GM12878 (cell line): ENCODE results near the gene IL19. TPM values are rescaled to one million over a fixed set of nuclear protein-coding genes. Genes with fewer than 3 reads are reported as not detected.

ENCODE experiments used
- BCL11A ChIP-seq: IDR thresholded peaks from 2 replicates; pipeline ENCODE4 v1.6.1; 2011; ENCODE audit warnings: low read depth, low read length
- BRCA1 ChIP-seq: IDR thresholded peaks from 2 replicates; pipeline ENCODE4 v1.6.1; 2011; ENCODE audit warnings: low read depth, low read length, improper control_type of control experiment
- CTCF ChIP-seq, 3 experiments: IDR thresholded peaks in 2 of 3; conservative IDR thresholded peaks in 1 of 3; 2 replicates each; pipeline ENCODE4 v1.5.1; 2011; ENCODE audit warnings: low read depth in 3 of 3, low read length in 3 of 3, mild to moderate bottlenecking in 3 of 3, control low read depth in 2 of 3, moderate library complexity in 2 of 3, inconsistent platforms in 1 of 3, mixed read lengths in 1 of 3; ENCODE audit not compliant: control insufficient read depth in 2 of 3, insufficient read depth in 1 of 3; ENCODE audit errors: extremely low read depth in 1 of 3
- EED ChIP-seq: sonication (generic); IDR thresholded peaks from 2 replicates; pipeline ENCODE4 v1.6.1; 2016; ENCODE audit warnings: antibody characterized with exemption, low read depth
- EP300 ChIP-seq, 2 experiments: fragments of 150-350 bp in 1 of 2; IDR thresholded peaks; 2 replicates each; pipeline ENCODE4 v1.6.1; 2011 to 2012; ENCODE audit warnings: low read depth in 2 of 2, low read length in 2 of 2, borderline replicate concordance in 1 of 2, improper control_type of control experiment in 1 of 2, inconsistent platforms in 1 of 2; ENCODE audit not compliant: control insufficient read depth in 1 of 2
- ETV6 ChIP-seq, 2 experiments: fragments of 450-650 bp in 1 of 2; IDR thresholded peaks in 1 of 2; conservative IDR thresholded peaks in 1 of 2; 2 replicates each; pipeline ENCODE4 v1.6.1; 2014; ENCODE audit warnings: antibody characterized with exemption in 1 of 2, borderline replicate concordance in 1 of 2, low read depth in 1 of 2, mild to moderate bottlenecking in 1 of 2, moderate library complexity in 1 of 2
- FOS ChIP-seq: IDR thresholded peaks from 3 replicates; pipeline ENCODE4 v1.6.1; 2011; ENCODE audit warnings: borderline replicate concordance; ENCODE audit not compliant: insufficient read length; ENCODE audit errors: extremely low read depth
- FOXM1 ChIP-seq: IDR thresholded peaks from 2 replicates; pipeline ENCODE4 v1.6.1; 2012; ENCODE audit warnings: low read depth, mild to moderate bottlenecking, inconsistent platforms, low read length, moderate library complexity
- IKZF1 ChIP-seq: fragments of 450-650 bp; conservative IDR thresholded peaks from 2 replicates; pipeline ENCODE4 v1.6.1; 2017; ENCODE audit warnings: antibody characterized with exemption, mild to moderate bottlenecking
- KAT2A ChIP-seq: conservative IDR thresholded peaks from 2 replicates; pipeline ENCODE4 v1.6.1; 2011; ENCODE audit warnings: low read depth, low read length; ENCODE audit not compliant: control insufficient read depth
- NFYA ChIP-seq: IDR thresholded peaks from 2 replicates; pipeline ENCODE4 v1.6.1; 2011; ENCODE audit warnings: low read depth, mild to moderate bottlenecking, low read length, improper control_type of control experiment, borderline replicate concordance
- POLR2AphosphoS2 ChIP-seq: IDR thresholded peaks from 2 replicates; pipeline ENCODE4 v1.6.1; 2011; ENCODE audit warnings: low read depth, mild to moderate bottlenecking, low read length, improper control_type of control experiment, moderate library complexity
- POU2F2 ChIP-seq: IDR thresholded peaks from 3 replicates; pipeline ENCODE4 v1.6.1; 2011; ENCODE audit warnings: low read depth, mild to moderate bottlenecking, low read length, borderline replicate concordance
- RELA ChIP-seq: fragments of 450-650 bp; IDR thresholded peaks from 2 replicates; pipeline ENCODE4 v1.8.0; 2014; ENCODE audit warnings: borderline replicate concordance; ENCODE audit not compliant: partially characterized antibody
- RUNX3 ChIP-seq: IDR thresholded peaks from 2 replicates; pipeline ENCODE4 v1.6.1; 2012; ENCODE audit warnings: low read length, inconsistent platforms
- SIN3A ChIP-seq: IDR thresholded peaks from 2 replicates; pipeline ENCODE4 v1.6.1; 2012; ENCODE audit warnings: low read depth, low read length, improper control_type of control experiment
- SMAD5 ChIP-seq: IDR thresholded peaks from 2 replicates; pipeline ENCODE4 v1.6.1; 2016; ENCODE audit warnings: antibody characterized with exemption, low read depth
- SMARCA5 ChIP-seq: fragments of 450-650 bp; IDR thresholded peaks from 2 replicates; pipeline ENCODE4 v1.6.1; 2017; ENCODE audit warnings: mild to moderate bottlenecking
- SMC3 ChIP-seq: IDR thresholded peaks from 2 replicates; pipeline ENCODE4 v1.6.1; 2011; ENCODE audit warnings: low read length, improper control_type of control experiment, borderline replicate concordance
- STAT3 ChIP-seq: IDR thresholded peaks from 2 replicates; pipeline ENCODE4 v1.6.1; 2011; ENCODE audit warnings: low read depth, low read length, improper control_type of control experiment
- SUPT20H ChIP-seq: IDR thresholded peaks from 2 replicates; pipeline ENCODE4 v1.6.1; 2011; ENCODE audit warnings: low read depth, mild to moderate bottlenecking, low read length, moderate library complexity, borderline replicate concordance; ENCODE audit not compliant: control insufficient read depth
- TCF12 ChIP-seq: IDR thresholded peaks from 2 replicates; pipeline ENCODE4 v1.6.1; 2011; ENCODE audit warnings: low read depth, mild to moderate bottlenecking, low read length
- ZBTB33 ChIP-seq: fragments of 450-650 bp; IDR thresholded peaks from 2 replicates; pipeline ENCODE4 v1.6.1; 2017; ENCODE audit warnings: mild to moderate bottlenecking
- ZNF384 ChIP-seq: IDR thresholded peaks from 2 replicates; pipeline ENCODE4 v1.6.1; 2012; ENCODE audit warnings: low read depth, mild to moderate bottlenecking, low read length, improper control_type of control experiment, borderline replicate concordance
- ZSCAN29 ChIP-seq: fragments of 450-650 bp; IDR thresholded peaks from 2 replicates; pipeline ENCODE4 v1.6.1; 2017; ENCODE audit warnings: mild to moderate bottlenecking, moderate library complexity
- polyA plus RNA-seq, 11 experiments: library from polyadenylated mRNA; depleted of rRNA in 4 of 11; unstranded in 6 of 11; stranded (reverse) in 5 of 11; fragments of >200 nt; fragmentation: Nextera tagmentation in 4 of 11; fragmentation: Illumina TruSeq in 1 of 11; extraction: Ambion mirVana in 4 of 11; extraction: Trizol in 1 of 11; gene quantifications; 1 replicate in 1 of 11; 2 replicates in 10 of 11; pipeline versions ENCODE4 v1.2.1 to v1.2.3, GENCODE V29; 2011 to 2016; ENCODE audit warnings: inconsistent platforms in 2 of 11, missing spikeins in 2 of 11, low read depth in 1 of 11
- total RNA-seq, 4 experiments: library from RNA; depleted of rRNA in 3 of 4; stranded (reverse); fragments of >200 nt in 3 of 4; fragmentation: Illumina TruSeq in 1 of 4; extraction: Trizol in 1 of 4; gene quantifications; 2 replicates each; pipeline versions ENCODE4 v1.2.1 to v1.2.3, GENCODE V29; 2013 to 2021
- TF ChIP-seq, protein P1 (sequence below): IDR thresholded peaks from 2 replicates; pipeline ENCODE4 v1.6.1; 2012; ENCODE audit warnings: low read length, inconsistent platforms

IL19 gene
- total and polyA plus RNA-seq, 10 of the 15 experiments (the other 5 are each of a cell fraction or from before 2014, with no cell fraction given) = 0.10 to 0.73 (median 0.28) TPM; not detected in 6

DNA sequence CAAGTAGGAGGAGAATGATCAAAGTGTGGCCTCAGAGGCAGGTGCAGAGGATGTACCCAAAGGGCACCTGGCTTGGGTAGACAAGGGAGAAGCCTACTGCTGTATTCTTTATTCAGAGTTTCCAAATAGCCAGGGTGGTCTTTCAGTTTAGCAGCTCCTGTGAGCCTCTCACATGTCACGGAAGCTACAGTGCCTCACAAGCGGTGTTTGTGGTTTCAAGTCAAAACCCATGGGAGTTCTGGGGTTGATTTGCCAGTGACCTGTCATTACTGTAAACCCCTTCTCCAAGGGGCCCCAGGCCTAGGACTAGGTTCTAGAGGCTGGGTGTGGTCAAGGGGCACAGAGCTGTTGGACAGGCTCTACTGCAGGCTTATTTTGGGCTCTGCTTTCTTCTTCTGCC lies 11.9 kb downstream of the IL19 start (continued):
- TF ChIP-seq, protein P1, sequence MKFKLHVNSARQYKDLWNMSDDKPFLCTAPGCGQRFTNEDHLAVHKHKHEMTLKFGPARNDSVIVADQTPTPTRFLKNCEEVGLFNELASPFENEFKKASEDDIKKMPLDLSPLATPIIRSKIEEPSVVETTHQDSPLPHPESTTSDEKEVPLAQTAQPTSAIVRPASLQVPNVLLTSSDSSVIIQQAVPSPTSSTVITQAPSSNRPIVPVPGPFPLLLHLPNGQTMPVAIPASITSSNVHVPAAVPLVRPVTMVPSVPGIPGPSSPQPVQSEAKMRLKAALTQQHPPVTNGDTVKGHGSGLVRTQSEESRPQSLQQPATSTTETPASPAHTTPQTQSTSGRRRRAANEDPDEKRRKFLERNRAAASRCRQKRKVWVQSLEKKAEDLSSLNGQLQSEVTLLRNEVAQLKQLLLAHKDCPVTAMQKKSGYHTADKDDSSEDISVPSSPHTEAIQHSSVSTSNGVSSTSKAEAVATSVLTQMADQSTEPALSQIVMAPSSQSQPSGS = peak; percentile 40; the same call in 1 of the 2 replicates
- TF ChIP-seq TCF12 = 0 out of 2 replicates have a peak, but pooled peaks have one; percentile 45
- no peak for TF ChIP-seq SIN3A
- TF ChIP-seq ETV6 (conservative IDR thresholded peaks at IDR 0.05 in 1 of 2, IDR thresholded peaks at IDR 0.05 in 1 of 2; ENCODE audit: borderline replicate concordance in 1 of 2, low read depth in 1 of 2) = peak in 1 of 2 experiments; percentile 90; a peak in 2 of 4 replicates
- TF ChIP-seq SUPT20H = no peak
- TF ChIP-seq POLR2AphosphoS2 = no peak
- no peak for TF ChIP-seq SMAD5
- no peak for TF ChIP-seq ZNF384
- peak; percentile 60; the same call in 1 of the 3 replicates for TF ChIP-seq POU2F2
- TF ChIP-seq SMARCA5 = no peak
- peak; percentile 92 for TF ChIP-seq IKZF1
- peak; percentile 81 for TF ChIP-seq BCL11A
- no peak for TF ChIP-seq KAT2A
- no peak for TF ChIP-seq STAT3
- no peak for TF ChIP-seq ZBTB33
- TF ChIP-seq RUNX3 = peak; percentile 98
- no peak for TF ChIP-seq FOXM1
- TF ChIP-seq FOS = no peak
- no peak for TF ChIP-seq RELA
- TF ChIP-seq CTCF (IDR thresholded peaks at IDR 0.05 in 2 of 3, conservative IDR thresholded peaks at IDR 0.05 in 1 of 3; ENCODE audit: control insufficient read depth in 2 of 3, extremely low read depth in 1 of 3, insufficient read depth in 1 of 3, low read depth in 3 of 3, low read length in 3 of 3) = no peak
- no peak for TF ChIP-seq ZSCAN29
- TF ChIP-seq EED = peak; percentile 89
- TF ChIP-seq NFYA = no peak
- TF ChIP-seq BRCA1 = no peak
- no peak for TF ChIP-seq SMC3
- TF ChIP-seq EP300 (IDR thresholded peaks at IDR 0.05; ENCODE audit: borderline replicate concordance in 1 of 2, control insufficient read depth in 1 of 2, low read depth in 2 of 2, low read length in 2 of 2) = peak; percentile 79 to 81; a peak in 3 of 4 replicates
